NCI-H1930 (cell line): Measurements from ENCODE around the gene TSFM.

Source experiments
- DNase-seq, 2 experiments: peaks; one replicate each; lab custom pipeline; 2025; lab: John Stamatoyannopoulos, UW

TSFM gene

DNA sequence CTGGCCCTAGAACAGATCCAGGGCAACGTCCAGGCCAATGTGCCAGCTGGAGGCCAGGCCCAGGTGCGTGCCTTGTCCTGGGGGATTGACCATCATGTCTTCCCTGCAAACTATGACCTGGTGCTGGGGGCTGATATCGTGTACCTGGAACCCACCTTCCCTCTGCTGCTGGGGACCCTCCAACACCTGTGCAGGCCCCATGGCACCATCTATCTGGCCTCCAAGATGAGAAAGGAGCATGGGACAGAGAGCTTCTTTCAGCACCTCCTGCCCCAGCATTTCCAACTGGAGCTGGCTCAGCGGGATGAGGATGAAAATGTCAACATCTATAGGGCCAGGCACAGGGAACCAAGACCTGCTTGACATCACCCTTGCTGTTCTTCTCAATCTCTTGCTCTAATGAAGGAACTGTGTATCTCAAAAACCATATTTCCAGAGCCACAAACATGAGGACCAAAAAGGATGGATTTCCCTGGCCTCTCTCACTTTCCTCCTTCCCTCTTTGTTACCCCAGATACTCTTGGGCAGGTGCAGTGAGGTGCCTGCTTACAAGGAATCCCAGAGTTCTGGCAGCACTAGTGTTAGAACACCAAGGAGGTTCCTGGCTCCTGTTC is 2.2 kb upstream of the TSFM start:
- DNase-seq, result no peak

DNA sequence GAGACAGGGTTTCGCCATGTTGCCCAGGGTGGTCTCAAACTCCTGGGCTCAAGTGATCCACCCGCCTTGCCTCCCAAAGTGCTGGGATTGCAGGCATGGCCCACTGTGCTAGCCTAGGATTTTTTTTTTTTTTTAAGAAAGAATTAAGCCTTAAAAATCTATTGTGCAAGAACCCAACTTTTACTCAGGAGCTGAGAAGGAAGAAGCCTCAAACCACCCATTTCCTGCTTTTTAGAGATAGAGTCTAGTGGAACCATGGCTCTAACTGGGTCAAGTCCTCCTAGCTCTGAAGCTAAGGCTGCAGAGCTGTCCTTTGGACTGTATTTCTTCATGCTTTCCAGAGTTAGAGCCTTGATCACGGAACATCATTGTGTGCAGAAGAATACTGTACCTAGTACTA is 1.3 kb upstream of the TSFM start:
- DNase-seq, result no peak

DNA sequence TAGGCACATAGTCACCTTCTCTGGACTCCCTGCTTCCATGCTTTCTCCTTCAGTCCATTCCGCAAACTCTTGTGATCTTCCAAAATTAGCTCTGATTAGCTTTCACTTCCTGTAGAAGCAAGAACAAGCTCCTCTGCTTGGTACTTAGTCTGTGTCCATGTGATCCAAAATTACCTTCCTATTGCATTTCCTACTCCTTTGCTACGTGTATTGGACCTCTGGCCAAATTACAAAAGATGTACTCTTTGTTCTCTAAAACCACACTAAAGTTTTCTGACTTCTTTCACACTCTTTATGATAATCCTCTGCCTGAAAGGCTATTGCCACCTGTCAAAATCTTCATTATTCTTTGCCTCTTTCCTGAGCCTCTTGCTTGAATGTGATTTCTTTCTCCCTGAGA is 786 bp upstream of the TSFM start:
- no peak for DNase-seq

DNA sequence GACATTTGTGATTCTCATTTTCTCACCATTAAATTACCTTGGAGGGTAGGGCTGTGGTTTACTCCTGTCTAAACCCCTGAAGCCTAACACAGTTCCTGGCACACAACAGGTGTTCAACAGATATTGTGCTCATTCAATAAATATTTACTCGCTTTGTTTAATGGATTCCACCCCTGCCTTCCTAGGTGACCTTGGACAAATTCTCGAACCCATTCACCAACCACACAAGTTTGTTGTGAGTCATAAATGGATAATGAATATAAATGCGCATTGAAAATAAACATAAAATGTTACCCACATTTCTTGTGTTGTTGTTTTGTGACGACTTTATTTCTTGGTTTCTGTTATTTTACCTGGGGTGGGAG is 362 bp upstream of the TSFM start:
- DNase-seq, result no peak

DNA sequence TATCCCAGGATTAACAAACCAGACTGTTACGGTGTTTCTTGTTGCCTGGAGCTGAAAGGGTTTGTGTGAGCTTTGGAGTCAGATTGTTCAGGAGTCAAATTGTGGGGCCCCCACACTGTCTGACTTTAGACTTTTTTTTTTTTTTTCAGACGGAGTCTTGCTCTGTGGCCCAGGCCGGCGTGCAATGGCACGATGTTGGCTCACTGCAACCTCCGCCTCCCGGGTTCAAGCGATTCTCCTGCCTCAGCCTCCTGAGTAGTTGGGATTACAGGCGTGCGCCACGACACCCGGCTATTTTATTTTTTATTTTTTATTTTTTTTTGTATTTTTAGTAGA is 847 bp downstream of the TSFM start:
- no peak for DNase-seq

DNA sequence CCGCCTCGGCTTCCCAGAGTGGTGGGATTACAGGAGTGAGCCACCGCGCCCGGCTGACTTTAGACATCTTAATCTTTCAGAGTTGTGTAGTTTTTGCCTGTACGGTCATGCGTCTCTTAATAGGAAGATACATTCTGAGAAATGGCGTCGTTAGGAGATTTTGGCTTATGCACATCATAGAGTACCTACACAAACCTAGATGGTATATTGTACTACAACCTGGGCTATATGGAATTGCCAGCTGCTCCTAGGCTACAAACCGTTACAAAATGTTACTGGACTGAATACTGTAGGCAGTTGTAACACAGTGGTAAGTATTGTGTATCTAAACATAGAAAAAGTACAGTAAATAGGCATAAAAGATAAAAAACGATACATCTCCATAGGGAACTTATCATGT is 1.3 kb downstream of the TSFM start:
- DNase-seq, result no peak

DNA sequence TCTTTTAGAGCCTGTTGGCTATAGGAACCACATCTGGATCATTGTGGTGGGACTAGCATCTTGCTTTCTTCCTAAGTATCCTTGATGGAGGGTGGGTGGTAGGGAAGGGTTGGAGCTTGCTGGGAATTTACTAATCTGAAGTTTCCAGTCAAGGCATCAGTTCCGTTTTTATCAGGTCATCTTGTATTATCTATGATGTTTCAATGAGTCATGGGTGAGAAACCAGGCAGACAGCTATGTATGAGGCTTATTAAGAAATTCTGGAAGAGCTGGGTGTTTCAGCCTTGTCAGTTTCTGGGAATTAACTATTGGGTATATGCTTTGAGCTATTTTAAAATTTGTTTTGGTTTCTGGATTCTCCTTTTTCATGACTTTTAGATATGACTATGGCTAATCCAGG is 11.3 kb downstream of the TSFM start:
- DNase-seq, result no peak

DNA sequence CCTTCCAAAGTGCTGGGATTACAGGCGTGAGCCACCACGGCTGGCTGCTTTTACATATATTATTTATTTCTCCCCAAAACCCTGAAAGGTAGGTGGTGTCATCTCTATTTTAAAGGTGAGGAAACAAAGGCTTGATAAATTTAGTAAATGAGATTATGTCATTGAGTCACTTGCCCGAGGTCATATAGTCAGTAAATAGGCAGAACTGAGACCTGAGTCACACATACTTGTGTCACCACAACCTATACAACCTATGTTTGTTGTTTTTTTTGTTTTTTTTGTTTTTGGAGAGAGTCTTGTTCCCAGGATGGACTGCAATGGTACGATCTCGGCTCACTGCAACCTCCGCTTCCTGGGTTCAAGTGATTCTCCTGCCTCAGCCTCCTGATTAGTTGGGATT is 12.8 kb downstream of the TSFM start:
- no peak for DNase-seq

DNA sequence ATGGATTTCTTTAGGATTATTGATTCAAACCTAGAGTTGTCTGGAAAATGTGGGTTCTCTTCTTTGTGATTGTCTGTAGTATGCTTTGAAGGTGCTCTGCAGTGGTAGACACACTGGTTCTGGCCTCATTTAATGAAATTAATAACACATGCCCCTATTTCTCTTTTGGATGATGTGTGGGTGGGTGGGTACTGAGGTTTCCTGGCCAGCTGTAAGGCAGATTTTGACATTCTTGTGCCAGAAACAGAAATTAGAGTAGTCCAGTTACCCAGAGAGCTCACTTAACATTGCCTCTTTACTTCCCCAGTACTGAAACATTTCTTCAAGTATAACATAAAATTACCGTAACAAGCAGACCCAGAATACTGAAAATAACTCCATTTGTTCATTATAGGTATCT is 14.4 kb downstream of the TSFM start:
- no peak for DNase-seq

DNA sequence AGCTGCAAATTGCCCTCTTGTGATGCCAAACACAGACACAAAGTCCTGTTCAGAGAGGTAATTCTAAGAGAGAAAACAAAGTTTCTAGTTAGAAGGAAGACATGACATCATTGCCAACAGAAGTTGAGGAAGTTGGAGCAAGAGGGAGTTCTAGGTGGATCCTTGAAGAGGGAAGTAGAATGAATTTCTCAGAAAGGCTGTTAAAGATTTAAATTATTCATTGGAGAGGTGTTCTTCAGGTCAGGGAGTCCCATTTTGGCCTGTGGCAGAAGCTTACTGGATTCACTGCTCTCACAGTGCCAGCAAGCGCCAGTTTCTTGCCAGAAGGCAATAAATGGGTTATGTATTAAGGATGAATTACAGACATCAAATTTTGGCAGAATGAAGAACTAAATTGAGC is 15.3 kb downstream of the TSFM start:
- DNase-seq, result no peak

DNA sequence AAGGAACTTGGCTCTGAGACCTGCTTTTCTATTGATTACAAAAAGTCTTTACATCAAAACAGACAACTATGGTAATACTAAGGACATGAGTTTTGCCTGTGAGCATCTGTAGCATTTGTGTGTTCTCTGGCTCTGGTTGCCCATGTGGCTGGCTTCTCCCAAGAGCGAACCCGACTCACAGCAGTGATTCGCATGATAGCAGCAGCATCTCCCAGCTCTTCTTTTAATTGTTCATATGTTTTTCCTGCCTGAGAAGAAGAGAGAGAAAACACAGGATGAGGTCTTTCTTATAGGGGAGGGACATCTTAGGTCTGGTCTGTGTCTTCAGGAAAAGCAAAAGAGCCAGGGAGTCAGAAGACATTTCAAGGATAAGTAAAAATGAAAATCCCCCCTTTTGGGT is 18.4 kb downstream of the TSFM start:
- no peak for DNase-seq

DNA sequence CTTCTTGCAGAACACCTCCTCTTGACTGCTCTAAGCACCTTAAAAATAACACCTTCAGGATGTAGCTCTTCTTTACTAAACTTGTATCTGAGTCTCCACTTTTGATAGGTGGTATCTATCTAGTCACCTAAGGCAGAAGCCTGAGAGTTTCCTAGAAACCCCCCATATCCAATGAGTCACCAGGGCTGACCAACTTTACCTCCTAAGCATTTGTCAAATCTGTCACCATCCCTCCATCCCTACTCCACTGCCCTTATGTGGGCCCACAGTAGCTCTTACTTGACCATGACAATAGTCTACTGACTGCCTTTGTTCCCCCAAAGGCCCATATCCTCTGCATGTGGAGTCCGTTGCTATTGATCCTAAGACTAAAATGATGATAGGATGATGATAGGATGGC is 20.0 kb downstream of the TSFM start:
- DNase-seq, result no peak

DNA sequence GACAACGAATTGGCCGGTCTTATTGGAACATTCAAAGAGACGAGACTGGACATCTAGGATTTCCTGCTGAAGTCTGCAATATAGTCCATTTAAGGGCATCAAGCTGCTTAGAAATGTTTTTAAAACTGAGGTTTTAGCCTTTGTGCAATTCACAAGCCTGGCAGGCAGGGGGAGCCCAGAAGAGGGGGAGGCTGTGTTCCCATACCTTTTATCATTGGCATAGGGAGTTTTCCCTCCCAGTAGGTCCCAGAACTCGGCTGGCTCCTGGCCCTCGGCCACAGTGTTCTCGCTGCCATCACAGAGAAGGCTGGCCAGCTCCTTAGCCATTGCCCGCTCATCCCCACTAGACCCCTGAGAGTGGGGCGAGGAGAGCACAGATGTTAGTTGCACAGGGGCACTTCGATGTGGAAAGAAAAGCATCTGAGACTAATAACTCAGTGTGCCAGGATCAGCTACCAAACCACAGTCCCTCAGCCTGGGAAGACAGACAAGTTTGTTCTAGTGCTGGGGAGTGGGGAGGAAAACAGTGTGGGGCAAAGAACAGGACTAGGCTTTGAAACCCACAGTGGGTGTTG is 20.8 kb downstream of the TSFM start:
- DNase-seq, result no peak

DNA sequence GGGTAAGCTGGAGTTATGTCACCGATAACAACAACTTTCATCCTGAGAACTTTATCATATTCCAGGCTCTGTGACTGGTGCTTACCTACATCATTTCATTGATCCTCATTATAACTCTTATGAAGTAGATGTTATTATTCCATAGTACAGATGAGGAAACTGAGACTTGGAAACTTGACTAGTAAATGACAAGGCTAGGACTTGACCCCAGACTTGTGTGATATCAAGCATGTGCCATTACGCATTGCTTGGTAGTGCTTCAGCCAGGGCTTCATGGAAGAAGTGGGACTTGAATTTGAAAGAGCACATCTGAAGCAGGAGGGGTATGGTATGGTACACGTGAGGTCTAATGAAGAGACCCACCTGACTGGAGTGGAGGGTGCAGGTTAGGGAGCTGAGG is 24.1 kb downstream of the TSFM start:
- no peak for DNase-seq

DNA sequence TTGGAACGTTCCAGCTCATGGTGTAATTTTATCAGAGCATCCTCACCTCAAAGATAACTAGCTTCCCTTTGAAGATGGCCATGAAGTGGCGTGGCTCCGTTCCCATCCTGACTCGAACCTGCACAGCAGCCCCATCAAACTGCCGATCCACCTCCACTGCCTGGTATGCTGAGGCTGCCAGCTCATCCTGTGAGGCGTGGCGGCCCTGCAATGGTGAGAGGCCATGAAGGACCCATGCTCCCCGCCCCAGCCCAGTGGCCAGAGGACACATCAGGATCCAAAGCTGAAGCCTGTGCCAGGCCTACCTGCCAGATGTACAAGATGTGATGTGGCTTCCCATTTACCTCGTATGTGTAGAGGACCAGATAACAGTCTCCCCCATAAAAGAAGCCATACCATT is 24.7 kb downstream of the TSFM start:
- DNase-seq, result no peak

DNA sequence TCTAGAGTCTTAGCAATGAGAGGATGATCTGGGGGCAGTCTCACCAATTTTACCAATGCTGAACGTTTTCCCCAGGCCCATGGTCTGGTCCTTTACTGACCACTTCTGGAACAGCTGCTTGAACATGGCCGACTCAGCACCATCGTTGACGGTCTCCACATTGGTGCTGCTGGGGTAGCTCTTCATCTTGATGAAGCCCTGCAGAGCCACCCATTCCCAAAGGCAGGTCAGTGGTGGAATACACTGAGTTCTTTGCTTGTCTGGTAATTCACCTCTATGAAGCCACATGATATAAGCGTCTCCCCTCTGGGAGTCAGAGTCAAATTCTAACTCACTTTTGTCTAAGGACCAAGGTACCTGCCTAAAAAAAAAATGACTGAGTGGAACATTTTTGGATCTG is 25.8 kb downstream of the TSFM start:
- DNase-seq, result no peak

DNA sequence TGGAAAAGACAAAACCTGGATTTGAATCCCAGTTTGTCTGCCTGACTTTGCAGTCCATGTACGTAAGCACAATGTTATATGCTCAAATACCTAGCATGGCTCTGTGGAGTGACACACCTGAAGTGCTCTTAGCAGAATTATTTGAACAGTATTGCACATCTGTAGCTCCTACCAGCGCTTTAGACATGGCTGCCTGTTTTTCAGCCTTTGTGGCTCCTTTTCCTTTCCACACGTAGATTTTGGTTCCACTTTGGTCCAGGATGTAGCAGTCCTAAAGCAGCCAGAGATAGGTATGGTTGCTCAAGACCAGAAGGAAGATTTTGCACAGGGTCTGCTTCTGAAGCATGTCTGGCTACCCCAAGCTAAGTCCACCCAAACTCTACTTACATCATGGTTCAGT is 26.8 kb downstream of the TSFM start:
- no peak for DNase-seq

DNA sequence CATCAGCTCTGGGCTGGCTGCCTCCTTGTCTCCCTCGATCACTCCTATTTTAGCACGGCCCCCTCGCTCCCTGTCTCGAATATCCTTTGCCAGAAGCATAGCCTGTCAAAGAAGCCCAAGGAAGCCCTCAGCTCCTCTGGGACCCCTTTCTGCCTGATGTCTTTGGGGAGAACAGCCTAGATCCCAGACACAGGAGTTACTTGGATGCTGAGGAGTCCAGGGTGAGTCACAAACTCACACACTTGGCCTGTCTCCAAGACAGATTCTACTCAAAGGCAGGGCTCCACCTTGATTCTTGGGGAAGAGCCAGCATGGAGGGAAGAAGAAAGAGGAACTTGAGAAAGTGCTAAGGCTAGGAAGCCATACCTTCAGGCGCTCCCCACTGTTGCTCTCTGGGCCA is 27.9 kb downstream of the TSFM start:
- no peak for DNase-seq

DNA sequence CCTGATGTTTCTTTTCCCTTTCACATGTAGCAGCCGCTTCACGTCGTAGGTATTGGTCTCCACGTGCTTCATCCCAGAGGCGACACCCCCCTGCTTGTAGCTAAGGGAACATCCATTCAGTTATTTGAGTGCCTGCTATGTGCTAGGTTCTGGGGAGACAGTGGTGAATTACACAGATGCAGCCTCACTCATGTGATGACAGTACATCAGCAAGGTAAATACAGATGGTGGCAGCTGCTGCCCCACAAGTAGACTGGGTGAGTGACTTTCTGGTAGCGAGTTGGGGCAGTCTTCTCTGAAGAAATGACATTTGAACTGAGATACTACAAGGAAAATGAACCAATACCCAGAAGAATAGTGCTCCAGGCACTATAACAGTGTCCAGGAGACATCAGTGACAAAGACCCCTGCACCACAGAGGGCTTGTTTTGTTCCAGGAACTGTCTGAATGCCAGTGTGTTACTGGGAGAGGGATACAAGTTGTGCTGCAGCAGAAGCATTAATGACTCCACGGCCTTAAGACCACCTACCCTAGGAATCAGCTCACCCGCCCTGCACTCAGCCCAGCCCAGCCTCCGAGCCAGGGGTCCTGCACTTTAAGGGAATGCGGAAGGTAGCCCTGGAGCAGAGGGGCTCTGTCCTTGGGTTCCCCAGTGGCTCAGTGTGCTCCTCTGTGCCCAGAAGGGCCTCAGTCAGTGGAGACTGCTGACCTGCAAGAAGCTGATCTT is 28.6 kb downstream of the TSFM start:
- no peak for DNase-seq

DNA sequence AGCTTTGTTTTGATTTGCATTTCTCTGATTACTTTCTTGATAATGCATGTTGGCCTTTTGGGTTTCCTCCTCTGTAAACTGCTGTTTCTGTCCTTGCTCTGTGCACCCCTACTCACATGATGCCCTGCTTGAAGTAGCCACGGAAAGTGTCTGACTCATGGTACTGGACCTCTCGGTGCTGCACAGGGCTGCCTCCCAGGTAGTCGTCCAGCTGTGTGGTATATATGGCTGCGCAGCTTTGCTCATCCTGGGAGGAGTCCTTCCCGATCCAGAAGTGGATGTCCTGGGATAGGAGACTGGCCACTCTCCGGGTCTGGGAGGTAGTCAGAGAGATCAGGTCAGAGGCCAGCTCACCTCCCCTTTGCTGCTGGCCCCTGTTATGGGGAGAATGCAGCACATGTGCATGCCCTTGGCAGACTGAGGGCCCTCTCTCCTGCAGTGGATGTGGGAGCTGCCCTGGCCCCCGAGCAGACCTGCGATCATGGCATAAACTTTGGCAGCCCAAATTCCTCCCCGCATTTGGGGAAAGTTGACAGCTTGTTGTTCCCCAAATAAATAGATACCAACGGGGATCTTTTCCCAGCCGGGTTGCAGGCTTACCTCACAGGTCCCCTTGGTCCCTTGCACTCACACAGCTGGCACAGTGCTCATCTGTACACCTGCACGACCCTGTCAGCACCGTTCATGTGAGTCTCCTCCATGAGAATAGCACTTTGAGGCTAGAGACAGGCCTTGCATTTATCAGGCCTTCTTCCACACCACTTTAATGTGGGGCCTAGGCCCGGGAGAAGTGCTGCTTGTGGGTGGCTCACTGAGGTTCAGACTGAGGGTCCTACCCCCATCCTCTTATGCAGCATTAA is 30.8 kb downstream of the TSFM start:
- DNase-seq, result no peak

DNA sequence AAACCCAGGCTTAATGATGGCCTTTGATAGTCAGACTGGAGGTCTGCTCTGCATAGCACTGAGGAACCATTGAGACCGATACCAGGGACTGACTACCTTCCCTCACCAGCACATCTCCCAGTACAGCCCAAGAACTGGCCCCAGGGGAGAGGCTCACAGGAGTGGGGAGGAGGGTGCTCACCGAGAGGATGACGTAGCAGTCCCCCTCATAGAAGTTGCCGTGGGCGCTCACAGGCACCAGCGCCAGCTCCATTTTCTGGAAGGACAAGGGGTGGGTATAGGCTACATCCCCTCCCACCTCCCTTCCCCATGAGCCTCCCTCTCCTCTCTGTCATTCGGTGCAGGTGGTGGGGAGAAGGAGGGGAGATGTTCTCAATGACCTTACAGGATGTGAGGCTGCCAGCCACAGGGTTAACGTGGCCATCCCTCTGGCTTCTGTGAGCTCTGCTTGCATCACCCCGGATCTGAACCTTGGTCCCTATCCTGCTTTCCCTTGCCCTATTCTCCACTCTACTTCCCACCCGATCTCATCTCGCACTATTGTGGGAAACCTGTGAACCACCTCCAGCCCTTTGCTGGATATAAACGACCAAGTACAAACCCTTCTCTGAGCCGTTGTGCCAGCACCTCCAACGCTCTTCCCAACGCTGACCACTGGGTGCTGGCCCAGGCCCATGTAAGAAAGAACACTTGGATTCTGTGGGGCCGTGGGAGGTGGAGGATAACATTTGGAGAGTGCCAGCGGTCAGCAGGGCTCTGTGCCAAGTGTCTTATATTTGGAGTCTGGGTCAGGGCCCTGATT is 31.6 kb downstream of the TSFM start:
- DNase-seq, result no peak
